Activated B cell treated with CpG ODN at 0.5 μM for 24 hours (primary cell): ENCODE data around the gene ZSWIM6. TPM values are rescaled to one million over a fixed set of nuclear protein-coding genes. Genes with fewer than 3 reads are reported as not detected.

Experiments used
- ATAC-seq: fragments of 200-7000 bp; cut with Tn5 transposase; one replicate; pipeline ENCODE4 v1.10.0; 2021; ENCODE audit warnings: low read depth, mild to moderate bottlenecking, moderate library complexity
- CTCF ChIA-PET: fragments of 350-600 bp; sonication (Branson Sonifier 250); formaldehyde crosslinking; loops from one replicate; lab custom pipeline; 2021; ENCODE audit warnings: antibody characterized with exemption; lab: Charles Lee
- POLR2A ChIA-PET: fragments of 350-600 bp; sonication (Branson Sonifier 250); formaldehyde crosslinking; loops from one replicate; lab custom pipeline; 2021; ENCODE audit warnings: antibody characterized with exemption; lab: Charles Lee
- DNase-seq: peaks from one replicate; pipeline ENCODE4 v3.0.0; 2022
- H3K27ac Mint-ChIP-seq: one replicate; pipeline ENCODE4 v1.8.0; 2020; ENCODE audit warnings: mixed read lengths
- H3K27me3 Mint-ChIP-seq: one replicate; pipeline ENCODE4 v1.8.0; 2021; ENCODE audit warnings: mixed read lengths
- H3K36me3 Mint-ChIP-seq: one replicate; pipeline ENCODE4 v1.8.0; 2021; ENCODE audit warnings: low read depth, mixed read lengths
- H3K4me1 Mint-ChIP-seq: one replicate; pipeline ENCODE4 v1.8.0; 2021; ENCODE audit warnings: mixed read lengths
- H3K4me3 Mint-ChIP-seq: one replicate; pipeline ENCODE4 v1.8.0; 2020; ENCODE audit warnings: mild to moderate bottlenecking, mixed read lengths
- H3K9me3 Mint-ChIP-seq: one replicate; pipeline ENCODE4 v1.8.0; 2020; ENCODE audit warnings: mixed read lengths
- CTCF ChIP-seq: fragments of 200-600 bp; IDR thresholded peaks from one replicate; pipeline ENCODE4 v1.8.0; 2022; ENCODE audit warnings: antibody characterized with exemption, mild to moderate bottlenecking
- intact Hi-C: fragments of 100-400 bp; cut with micrococcal nuclease; formaldehyde crosslinking; loops from one replicate; pipeline ENCODE4 v1.15.1; 2024
- total RNA-seq: library from RNA; stranded (reverse); gene quantifications from 2 replicates; pipeline ENCODE4 v1.2.3, GENCODE V29; 2022

The ZSWIM6 gene
- total RNA-seq, 1 donor from 2014 or later: 8.5 TPM

- no peak for TF ChIP-seq CTCF
- ChIA-PET CTCF (no interaction called here), POLR2A (no interaction called here)
- Mint-ChIP-seq H3K9me3 (no peaks in the 10 kb centered on the region), H3K36me3 (no peaks in the 10 kb centered on the region), H3K4me1 (no peaks in the 10 kb centered on the region), H3K27me3 (no peaks in the 10 kb centered on the region), H3K4me3 (no peak overlapping the region), H3K27ac (no peak overlapping the region)
- intact Hi-C loops: no loop called here
- ATAC-seq (no peak), DNase-seq (no peak)
Observed at GRCh38 chr5:61567337-61567736, 235.3 kb downstream of the ZSWIM6 start.

GRCh38 chr5:61569353-61569752 lies 237.3 kb downstream of the ZSWIM6 start:
- no peaks in the 10 kb centered on the region for H3K4me1 Mint-ChIP-seq
- no peak overlapping the region for H3K27ac Mint-ChIP-seq
- H3K9me3 Mint-ChIP-seq: no peaks in the 10 kb centered on the region
- H3K4me3 Mint-ChIP-seq: no peak overlapping the region
- no peak for TF ChIP-seq CTCF
- no peak for ATAC-seq
- POLR2A ChIA-PET: no interaction called here
- CTCF ChIA-PET: no interaction called here
- no peaks in the 10 kb centered on the region for H3K27me3 Mint-ChIP-seq
- no peak for DNase-seq
- intact Hi-C loops: no loop called here
- H3K36me3 Mint-ChIP-seq: no peaks in the 10 kb centered on the region

- no peak for ATAC-seq
Observed at GRCh38 chr5:61570767-61571166, 238.7 kb downstream of the ZSWIM6 start.

GRCh38 chr5:61572959-61573358 lies 240.9 kb downstream of the ZSWIM6 start:
- DNase-seq (no peak), ATAC-seq (no peak)
- CTCF ChIA-PET: no interaction called here
- Mint-ChIP-seq H3K4me3 (no peak overlapping the region), H3K4me1 (no peaks in the 10 kb centered on the region), H3K27ac (no peak overlapping the region), H3K27me3 (no peaks in the 10 kb centered on the region), H3K36me3 (no peaks in the 10 kb centered on the region), H3K9me3 (no peaks in the 10 kb centered on the region)
- intact Hi-C loops: no loop called here
- POLR2A ChIA-PET: no interaction called here
- TF ChIP-seq CTCF: no peak

More at GRCh38 chr5:61570767-61571166, 238.7 kb downstream of the ZSWIM6 start:
- no peaks in the 10 kb centered on the region for H3K4me1 Mint-ChIP-seq
- ChIA-PET CTCF (no interaction called here), POLR2A (interaction anchor here (0.5 kb wide), 1 partner anchor 281 kb away, joined by 3 read pairs; no protein-coding TSS in a partner anchor)
- no peak for DNase-seq
- no peaks in the 10 kb centered on the region for H3K9me3 Mint-ChIP-seq
- intact Hi-C loops: no loop called here
- H3K36me3 Mint-ChIP-seq: no peaks in the 10 kb centered on the region
- no peak overlapping the region for H3K4me3 Mint-ChIP-seq
- H3K27ac Mint-ChIP-seq: no peak overlapping the region
- H3K27me3 Mint-ChIP-seq: no peaks in the 10 kb centered on the region
- TF ChIP-seq CTCF: no peak

GRCh38 chr5:61575103-61575502 lies 243.0 kb downstream of the ZSWIM6 start:
- no peaks in the 10 kb centered on the region for H3K9me3 Mint-ChIP-seq
- ATAC-seq: no peak
- H3K27me3 Mint-ChIP-seq: no peaks in the 10 kb centered on the region
- intact Hi-C loops: no loop called here
- no peak overlapping the region for H3K4me3 Mint-ChIP-seq
- H3K36me3 Mint-ChIP-seq: no peaks in the 10 kb centered on the region
- ChIA-PET POLR2A (no interaction called here), CTCF (no interaction called here)
- TF ChIP-seq CTCF: no peak
- no peak overlapping the region for H3K27ac Mint-ChIP-seq
- H3K4me1 Mint-ChIP-seq: no peaks in the 10 kb centered on the region
- no peak for DNase-seq
